ENCODE data around the gene FAM118A. TPM values are rescaled to one million over a fixed set of nuclear protein-coding genes. Genes with fewer than 3 reads are reported as not detected.

The FAM118A gene
- total RNA-seq, 1 experiment from 2014 or later = 21.3 TPM

GRCh38 chr22:45328822-45329529 is 19.2 kb downstream of the FAM118A start:
- TF ChIP-seq E2F5 (CRISPR knock-in tag; IDR thresholded peaks at IDR 0.05) (no peak), NR1H2 (CRISPR knock-in tag; IDR thresholded peaks at IDR 0.05) (no peak), TCF7 (CRISPR knock-in tag; IDR thresholded peaks at IDR 0.05; ENCODE audit: low read depth) (no peak), PRDM15 (CRISPR knock-in tag; IDR thresholded peaks at IDR 0.05) (no peak), NFE2L1 (CRISPR knock-in tag; IDR thresholded peaks at IDR 0.05) (no peak), CDX4 (CRISPR knock-in tag; IDR thresholded peaks at IDR 0.05; ENCODE audit: borderline replicate concordance) (no peak), ATF3 (CRISPR knock-in tag; conservative IDR thresholded peaks at IDR 0.05) (no peak), ZNF425 (CRISPR knock-in tag; conservative IDR thresholded peaks at IDR 0.05) (no peak), ZNF671 (CRISPR knock-in tag; IDR thresholded peaks at IDR 0.05) (no peak), PRRX2 (CRISPR knock-in tag; IDR thresholded peaks at IDR 0.05) (no peak), GABPB1 (CRISPR knock-in tag; IDR thresholded peaks at IDR 0.05) (no peak), TEAD4 (CRISPR knock-in tag; IDR thresholded peaks at IDR 0.05) (no peak), ARID4B (CRISPR knock-in tag; IDR thresholded peaks at IDR 0.05; ENCODE audit: borderline replicate concordance) (no peak), HMGXB4 (CRISPR knock-in tag; IDR thresholded peaks at IDR 0.05) (no peak), ZNF263 (CRISPR knock-in tag; IDR thresholded peaks at IDR 0.05; ENCODE audit: low read depth) (no peak), CREM (CRISPR knock-in tag; IDR thresholded peaks at IDR 0.05) (no peak)
- ATAC-seq = no peak
- no peak overlapping the region for H3K27ac Mint-ChIP-seq
- ChIA-PET CTCF (interaction anchor here (0.6 kb wide), 1 partner anchor 783 kb away, joined by 4 read pairs; no protein-coding TSS in a partner anchor), POLR2A (interaction anchor here (0.8 kb wide), 1 partner anchor 19 kb away, joined by 3 read pairs; no protein-coding TSS in a partner anchor)
- H3K4me3 Mint-ChIP-seq = no peak overlapping the region
- no peaks in the 10 kb centered on the region for H3K9me3 Mint-ChIP-seq
- H3K4me1 Mint-ChIP-seq = no peaks in the 10 kb centered on the region
- no peak for DNase-seq (ENCODE audit: low spot score)
- peaks cover 37% of the 10 kb centered on the region for H3K36me3 Mint-ChIP-seq
- no peaks in the 10 kb centered on the region for H3K27me3 Mint-ChIP-seq (ENCODE audit: low read depth)

Data from WTC11 (cell line).